Activated T-helper 2 cell treated with anti-CD3 and anti-CD28 coated beads, Interferon-gamma antibody, Interleukin-2, Interleukin-4, amounts not matched to agents 10 μg/mL and 5 μg/mL and 100 μg/mL, durations not matched to agents 14 hours and 24 hours and 36 hours (primary cell): ENCODE results near the gene COX7A2L. TPM values are rescaled to one million over a fixed set of nuclear protein-coding genes. Genes with fewer than 3 reads are reported as not detected.
"Not testable (repeated sequence)": the region's sequence is repeated elsewhere in the genome, so short reads cannot be mapped to it uniquely, and the experiment has no call there.

ENCODE experiments used
- DNase-seq: peaks from one replicate; pipeline ENCODE4 v3.0.0; 2021; ENCODE audit warnings: low spot score
- H3K27ac Mint-ChIP-seq: one replicate; pipeline ENCODE4 v1.8.0; 2021; ENCODE audit warnings: mixed read lengths
- H3K27me3 Mint-ChIP-seq: one replicate; pipeline ENCODE4 v1.8.0; 2021; ENCODE audit warnings: low read depth, mixed read lengths
- H3K36me3 Mint-ChIP-seq: one replicate; pipeline ENCODE4 v1.8.0; 2021; ENCODE audit warnings: low read depth, mixed read lengths
- H3K4me1 Mint-ChIP-seq: one replicate; pipeline ENCODE4 v1.8.0; 2021; ENCODE audit warnings: low read depth, mixed read lengths
- H3K4me3 Mint-ChIP-seq: one replicate; pipeline ENCODE4 v1.8.0; 2021; ENCODE audit warnings: low read depth, mild to moderate bottlenecking, moderate library complexity, mixed read lengths
- H3K9me3 Mint-ChIP-seq: one replicate; pipeline ENCODE4 v1.8.0; 2021; ENCODE audit warnings: mixed read lengths
- intact Hi-C: fragments of 100-400 bp; cut with micrococcal nuclease; formaldehyde crosslinking; loops from one replicate; pipeline ENCODE4 v1.15.1; 2023
- total RNA-seq: library from RNA; stranded (reverse); gene quantifications from 2 replicates; pipeline ENCODE4 v1.2.3, GENCODE V29; 2022

Gene COX7A2L
- total RNA-seq, 1 donor from 2014 or later: 73.4 TPM

DNA sequence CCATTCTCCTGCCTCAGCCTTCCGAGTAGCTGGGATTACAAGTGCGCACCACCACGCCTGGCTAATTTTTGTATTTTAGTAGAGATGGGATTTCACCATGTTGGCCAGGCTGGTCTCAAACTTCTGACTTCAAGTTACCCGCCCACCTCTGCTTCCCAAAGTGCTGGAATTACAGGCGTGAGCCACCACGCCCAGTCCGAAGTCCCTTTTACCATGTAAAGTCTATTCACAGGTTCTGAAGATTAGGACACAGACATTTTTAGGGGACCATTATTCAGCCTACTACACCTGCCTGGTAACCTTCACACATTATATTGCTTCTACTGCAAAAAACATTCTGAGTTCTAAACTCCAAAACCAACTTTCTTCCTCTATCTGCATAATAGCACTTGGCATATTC is 19.0 kb upstream of the COX7A2L start:
- peaks cover 11% of the 10 kb centered on the region for H3K27me3 Mint-ChIP-seq
- H3K4me3 Mint-ChIP-seq, H3K27ac Mint-ChIP-seq, intact Hi-C loops, H3K36me3 Mint-ChIP-seq, H3K9me3 Mint-ChIP-seq, H3K4me1 Mint-ChIP-seq, DNase-seq: not testable (repeated sequence)

DNA sequence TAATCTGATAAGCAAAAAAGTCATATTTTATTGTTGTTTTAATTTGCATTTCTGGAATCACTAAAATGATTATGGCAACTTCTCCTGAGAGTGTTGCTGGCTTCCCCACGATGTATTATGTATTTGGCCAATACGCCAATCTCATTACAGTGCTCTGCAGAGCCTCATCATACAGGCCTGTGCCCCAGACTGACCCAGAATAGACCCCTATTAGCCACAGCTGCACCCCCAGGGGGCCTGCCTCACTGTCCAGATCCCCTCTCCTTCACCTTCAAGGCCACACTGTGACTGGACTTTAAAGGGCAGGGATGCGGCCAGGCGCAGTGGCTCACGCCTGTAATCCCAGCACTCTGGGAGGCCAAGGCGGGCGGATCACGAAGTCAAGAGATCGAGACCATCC is 17.4 kb upstream of the COX7A2L start:
- Mint-ChIP-seq H3K27ac (no peak overlapping the region), H3K9me3 (no peaks in the 10 kb centered on the region), H3K4me1 (no peaks in the 10 kb centered on the region), H3K4me3 (no peak overlapping the region), H3K36me3 (no peaks in the 10 kb centered on the region), H3K27me3 (peaks cover 11% of the 10 kb centered on the region)
- no peak for DNase-seq
- intact Hi-C loops: no loop called here

DNA sequence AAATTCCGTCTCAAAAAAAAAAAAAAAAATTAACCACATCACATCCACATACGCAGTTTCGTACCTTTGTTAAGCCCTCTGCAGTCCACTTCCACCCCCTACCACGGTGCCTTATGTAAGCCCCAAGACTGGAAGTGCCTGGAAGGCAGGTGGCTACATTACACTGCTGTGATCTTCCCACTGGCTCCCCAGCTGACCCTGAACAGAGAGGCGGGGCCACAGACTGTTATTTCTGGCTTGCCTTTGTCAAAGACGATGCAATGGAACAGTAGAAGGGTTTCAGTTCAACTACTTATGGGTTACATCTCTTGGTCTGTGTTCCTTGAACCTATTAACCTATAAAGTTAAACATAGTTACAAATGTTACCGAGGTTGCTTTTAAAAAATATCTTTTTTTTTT is 15.7 kb upstream of the COX7A2L start:
- no peak for DNase-seq
- H3K36me3 Mint-ChIP-seq: no peaks in the 10 kb centered on the region
- H3K27ac Mint-ChIP-seq: no peak overlapping the region
- intact Hi-C loops: no loop called here
- peaks cover 11% of the 10 kb centered on the region for H3K27me3 Mint-ChIP-seq
- no peak overlapping the region for H3K4me3 Mint-ChIP-seq
- no peaks in the 10 kb centered on the region for H3K4me1 Mint-ChIP-seq
- H3K9me3 Mint-ChIP-seq: no peaks in the 10 kb centered on the region

DNA sequence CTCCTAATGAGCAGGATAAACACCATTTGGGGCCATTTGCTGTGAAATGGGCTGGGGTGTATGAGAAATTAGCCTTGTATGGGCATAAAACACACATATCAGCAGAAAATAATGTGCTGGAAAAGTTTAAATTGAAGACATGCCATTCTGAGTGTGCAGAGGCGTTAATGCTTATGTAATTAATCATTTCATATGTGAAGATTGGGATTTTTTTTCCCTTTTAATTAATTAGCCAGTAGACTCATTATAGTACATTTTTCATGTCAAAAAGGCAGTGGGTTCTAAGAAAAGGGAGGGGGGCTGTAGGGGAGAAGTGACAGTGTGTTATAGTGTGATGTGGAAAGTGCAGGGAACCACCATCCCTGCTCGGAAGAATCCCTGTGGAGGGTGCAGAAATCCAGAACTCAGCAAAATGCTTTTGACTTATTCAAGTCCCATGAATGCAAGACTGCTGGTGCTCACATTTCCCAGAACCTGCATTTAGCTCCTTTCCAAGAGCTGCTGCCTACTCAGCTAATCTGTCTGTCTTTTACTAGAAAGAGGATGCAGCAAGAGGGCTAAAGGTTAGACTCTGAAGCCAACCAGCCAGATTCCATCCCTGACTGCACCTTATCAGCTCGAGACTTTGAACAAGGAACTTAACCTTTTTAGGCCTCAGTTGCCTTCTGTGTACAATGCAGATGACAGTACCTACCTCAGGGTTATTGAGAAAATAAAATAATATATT is 11.6 kb upstream of the COX7A2L start:
- no peak for DNase-seq
- H3K36me3 Mint-ChIP-seq: no peaks in the 10 kb centered on the region
- no peak overlapping the region for H3K4me3 Mint-ChIP-seq
- intact Hi-C loops: no loop called here
- peaks cover 4% of the 10 kb centered on the region for H3K27me3 Mint-ChIP-seq
- no peaks in the 10 kb centered on the region for H3K9me3 Mint-ChIP-seq
- H3K4me1 Mint-ChIP-seq: peaks cover 4% of the 10 kb centered on the region
- no peak overlapping the region for H3K27ac Mint-ChIP-seq

DNA sequence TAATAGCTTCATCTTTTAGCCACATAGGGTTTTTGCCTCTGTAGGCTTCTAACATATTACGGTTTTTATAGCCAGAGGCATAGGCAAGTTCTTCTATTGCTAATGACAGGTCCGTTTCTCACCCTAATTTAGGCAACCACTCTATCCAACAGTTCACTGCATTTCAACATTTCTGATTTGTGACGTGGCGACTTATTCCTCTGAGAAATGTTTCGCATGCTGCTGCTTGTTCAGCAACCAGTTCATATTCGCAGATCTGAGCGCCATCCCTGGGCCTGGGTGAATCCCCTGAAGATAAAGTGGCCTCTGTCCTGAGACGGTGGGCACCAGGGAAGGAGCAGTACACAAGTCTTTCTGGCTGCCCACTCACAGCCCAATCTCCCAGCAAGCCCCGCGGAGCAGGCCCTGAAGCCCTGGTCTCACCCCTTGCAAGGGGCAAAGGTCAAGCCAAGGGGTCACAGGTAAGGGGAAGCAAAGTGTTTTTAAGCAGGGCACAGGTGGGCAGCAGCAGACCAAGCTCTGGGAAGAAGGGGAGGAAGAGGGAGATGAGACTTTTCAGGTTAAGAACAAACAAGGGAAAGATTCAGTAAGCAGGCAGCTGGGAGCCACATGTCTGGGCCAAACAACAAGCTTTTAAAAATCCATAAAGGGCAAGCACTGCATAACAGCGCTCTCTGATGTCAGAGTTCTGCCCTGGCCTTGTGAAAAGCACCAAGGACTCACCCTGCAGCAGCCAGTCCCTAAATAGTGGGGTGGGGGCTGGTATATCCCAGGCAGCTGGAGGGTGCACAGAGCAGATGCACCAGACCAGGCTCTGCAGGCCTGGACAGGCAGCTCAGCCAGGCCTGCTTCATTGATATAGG is 10.8 kb upstream of the COX7A2L start:
- no peaks in the 10 kb centered on the region for H3K36me3 Mint-ChIP-seq
- no peaks in the 10 kb centered on the region for H3K9me3 Mint-ChIP-seq
- H3K4me1 Mint-ChIP-seq: peaks cover 4% of the 10 kb centered on the region
- intact Hi-C loops: no loop called here
- DNase-seq: no peak
- H3K4me3 Mint-ChIP-seq: no peak overlapping the region
- peaks cover 4% of the 10 kb centered on the region for H3K27me3 Mint-ChIP-seq
- H3K27ac Mint-ChIP-seq: no peak overlapping the region

DNA sequence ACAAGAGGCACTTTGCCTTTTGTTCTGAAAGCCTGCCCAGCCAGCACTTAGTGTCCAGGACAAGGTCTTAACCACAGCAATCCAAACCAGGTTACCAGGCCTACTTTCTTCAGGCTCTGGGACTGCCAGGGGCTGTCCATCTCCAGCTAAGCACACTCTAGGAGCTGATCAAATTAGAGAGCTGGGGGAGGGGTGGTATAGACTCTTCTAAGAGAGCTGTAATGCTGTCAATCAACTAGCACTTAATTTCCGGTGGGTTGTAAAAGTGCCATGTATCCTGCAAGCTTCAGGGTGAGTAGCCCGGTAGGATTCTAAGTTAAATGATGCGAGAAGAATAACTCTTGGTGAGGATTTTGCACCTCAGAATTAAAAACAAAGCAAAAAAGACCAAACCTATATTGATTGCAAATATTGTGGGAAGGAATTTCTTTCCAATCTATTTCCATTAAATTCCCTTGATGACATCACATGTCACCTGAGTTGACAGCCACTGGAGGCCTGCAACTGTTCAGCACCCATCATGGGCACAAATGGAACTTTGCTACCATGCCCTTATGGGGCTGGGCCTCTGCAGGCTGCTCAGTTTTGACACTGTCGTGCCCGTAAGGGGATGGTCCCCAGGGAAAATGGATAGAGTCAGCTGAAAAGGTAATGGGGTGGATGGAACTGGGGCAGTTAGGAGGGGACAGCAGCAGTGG is 8.7 kb upstream of the COX7A2L start:
- Mint-ChIP-seq H3K9me3 (no peaks in the 10 kb centered on the region), H3K4me3 (no peak overlapping the region), H3K27me3 (peaks cover 6% of the 10 kb centered on the region), H3K4me1 (peaks cover 4% of the 10 kb centered on the region), H3K36me3 (no peaks in the 10 kb centered on the region), H3K27ac (no peak overlapping the region)
- intact Hi-C loops: no loop called here
- DNase-seq: no peak

DNA sequence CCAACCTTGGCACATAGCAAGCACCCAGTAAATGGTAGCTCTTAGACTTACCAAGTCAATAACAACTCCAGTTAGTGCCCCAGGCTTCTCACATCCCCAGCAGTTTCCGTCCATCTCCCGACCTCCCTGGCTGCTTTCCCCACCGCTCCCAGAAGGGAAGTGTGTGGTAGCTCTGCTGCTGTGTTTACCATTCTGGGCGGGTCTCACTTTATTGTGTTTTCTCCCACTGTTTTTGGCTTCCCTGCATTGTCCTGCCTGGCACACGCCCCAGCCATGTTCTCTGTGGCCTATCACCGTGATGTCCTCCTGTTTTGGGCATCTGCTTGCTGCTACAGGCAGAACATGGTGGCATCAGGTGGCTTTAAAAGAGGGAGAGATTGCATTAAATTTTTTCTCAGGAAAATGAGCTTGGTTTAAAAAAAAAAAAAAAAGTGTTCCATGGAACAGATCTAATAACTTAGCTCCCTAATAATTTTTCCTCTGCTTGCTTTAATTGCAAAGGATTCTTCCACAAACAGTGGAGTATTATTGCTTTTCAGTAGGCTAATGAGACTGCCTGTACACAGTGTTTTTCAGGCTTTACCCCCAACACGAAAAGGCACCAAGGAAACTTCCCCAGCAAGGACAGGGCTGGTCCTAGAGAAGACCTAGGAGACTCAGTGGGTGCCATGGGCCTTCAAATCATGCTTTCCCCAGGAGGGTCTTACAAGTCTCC is 8.0 kb upstream of the COX7A2L start:
- intact Hi-C loops: no loop called here
- Mint-ChIP-seq H3K27me3 (peaks cover 6% of the 10 kb centered on the region), H3K4me3 (no peak overlapping the region), H3K9me3 (no peaks in the 10 kb centered on the region), H3K36me3 (no peaks in the 10 kb centered on the region), H3K4me1 (peaks cover 4% of the 10 kb centered on the region), H3K27ac (no peak overlapping the region)
- DNase-seq: no peak

DNA sequence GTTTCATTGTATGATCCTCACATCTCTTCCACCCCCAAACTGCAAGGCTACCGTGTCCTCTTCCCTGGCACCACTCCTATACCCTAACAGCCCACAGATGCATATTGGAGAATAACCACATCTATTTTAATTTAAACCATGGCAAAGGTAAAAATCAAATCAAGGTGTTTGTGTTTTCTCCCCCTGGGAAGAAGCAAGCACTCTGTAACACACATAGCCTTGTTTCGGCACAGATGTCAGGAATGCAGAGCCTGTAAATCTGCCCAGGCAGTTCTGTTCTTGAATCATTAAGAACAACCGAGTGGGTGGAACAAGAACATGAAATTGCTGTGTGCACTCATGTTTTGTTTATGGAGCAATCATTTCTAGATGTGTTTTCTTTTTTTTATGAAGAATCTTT is 6.8 kb upstream of the COX7A2L start:
- no peaks in the 10 kb centered on the region for H3K36me3 Mint-ChIP-seq
- no peak for DNase-seq
- intact Hi-C loops: no loop called here
- peaks cover 4% of the 10 kb centered on the region for H3K4me1 Mint-ChIP-seq
- no peaks in the 10 kb centered on the region for H3K9me3 Mint-ChIP-seq
- H3K4me3 Mint-ChIP-seq: no peak overlapping the region
- H3K27me3 Mint-ChIP-seq: peaks cover 6% of the 10 kb centered on the region
- no peak overlapping the region for H3K27ac Mint-ChIP-seq

DNA sequence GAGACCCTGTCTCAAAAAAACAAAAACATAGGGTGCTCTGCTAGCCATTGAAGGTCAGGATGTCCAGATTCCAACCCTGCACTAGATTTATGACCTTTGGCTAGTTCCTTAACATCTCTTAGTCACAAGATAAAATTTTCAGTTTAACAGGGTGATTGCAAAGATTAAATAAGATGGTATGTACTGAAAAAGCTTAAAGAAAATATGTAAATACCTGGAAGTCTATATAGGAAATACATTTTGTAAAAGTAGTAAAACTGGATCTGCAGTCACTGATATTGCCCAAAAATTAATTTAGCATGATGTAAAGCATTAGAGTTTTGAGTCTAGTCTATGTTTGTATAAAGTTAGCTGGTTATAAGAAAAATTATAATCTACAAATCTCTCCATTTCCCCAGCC is 5.4 kb upstream of the COX7A2L start:
- peaks cover 6% of the 10 kb centered on the region for H3K27me3 Mint-ChIP-seq
- H3K36me3 Mint-ChIP-seq: no peaks in the 10 kb centered on the region
- H3K27ac Mint-ChIP-seq: no peak overlapping the region
- DNase-seq: no peak
- intact Hi-C loops: no loop called here
- no peak overlapping the region for H3K4me3 Mint-ChIP-seq
- peaks cover 11% of the 10 kb centered on the region for H3K4me1 Mint-ChIP-seq
- H3K9me3 Mint-ChIP-seq: no peaks in the 10 kb centered on the region

DNA sequence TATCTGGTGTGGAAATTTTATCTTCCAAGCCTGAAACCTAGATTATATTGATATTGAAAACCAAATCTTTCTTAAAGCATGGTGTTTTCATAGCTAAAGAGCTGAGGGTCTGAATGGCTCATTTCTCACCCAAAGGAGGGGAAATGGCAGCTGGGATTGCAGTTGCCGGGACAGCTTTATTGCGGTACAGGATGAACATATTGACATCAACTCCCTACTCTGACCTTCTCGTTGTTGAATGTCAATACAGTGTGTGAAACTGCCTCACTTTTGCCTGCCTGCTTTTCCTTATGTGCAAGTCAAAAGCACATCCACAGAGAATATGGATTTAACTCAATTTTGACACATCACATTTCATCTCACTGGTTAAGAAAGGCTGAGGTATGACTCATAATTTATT is 3.6 kb upstream of the COX7A2L start:
- peaks cover 17% of the 10 kb centered on the region for H3K4me1 Mint-ChIP-seq
- H3K36me3 Mint-ChIP-seq: no peaks in the 10 kb centered on the region
- no peak overlapping the region for H3K27ac Mint-ChIP-seq
- intact Hi-C loops: loop anchor here (5.0 kb wide), 1 partner anchor 203 kb away; the partner anchor contains the start of gene MTA3
- H3K4me3 Mint-ChIP-seq: no peak overlapping the region
- no peaks in the 10 kb centered on the region for H3K9me3 Mint-ChIP-seq
- no peak for DNase-seq
- peaks cover 6% of the 10 kb centered on the region for H3K27me3 Mint-ChIP-seq

DNA sequence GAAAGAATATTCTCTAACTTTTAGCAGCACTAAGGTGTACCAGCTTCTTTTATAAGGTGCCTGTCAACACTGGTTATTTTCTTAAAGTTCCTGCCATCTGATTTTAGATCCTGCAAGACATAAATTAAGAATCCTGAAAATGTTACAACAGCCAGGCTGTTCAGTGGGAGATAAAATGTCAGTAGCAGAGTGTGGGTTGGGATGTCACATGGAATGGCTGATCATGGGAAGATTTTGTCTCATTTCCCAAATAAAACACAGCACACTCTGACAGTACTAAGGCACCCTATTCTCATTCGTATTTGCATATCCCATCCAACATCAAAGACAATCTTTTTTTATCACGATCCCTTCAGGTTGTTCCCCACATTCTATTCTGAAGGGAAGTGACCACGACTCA is 2.4 kb upstream of the COX7A2L start:
- no peak overlapping the region for H3K27ac Mint-ChIP-seq
- H3K9me3 Mint-ChIP-seq: no peaks in the 10 kb centered on the region
- H3K36me3 Mint-ChIP-seq: no peaks in the 10 kb centered on the region
- DNase-seq: no peak
- H3K4me1 Mint-ChIP-seq: peaks cover 28% of the 10 kb centered on the region
- intact Hi-C loops: loop anchor here (2.0 to 5.0 kb wide), 2 partner anchors 204 to 523 kb away; partner anchors contain the start of gene MTA3
- H3K4me3 Mint-ChIP-seq: no peak overlapping the region
- peaks cover 4% of the 10 kb centered on the region for H3K27me3 Mint-ChIP-seq

DNA sequence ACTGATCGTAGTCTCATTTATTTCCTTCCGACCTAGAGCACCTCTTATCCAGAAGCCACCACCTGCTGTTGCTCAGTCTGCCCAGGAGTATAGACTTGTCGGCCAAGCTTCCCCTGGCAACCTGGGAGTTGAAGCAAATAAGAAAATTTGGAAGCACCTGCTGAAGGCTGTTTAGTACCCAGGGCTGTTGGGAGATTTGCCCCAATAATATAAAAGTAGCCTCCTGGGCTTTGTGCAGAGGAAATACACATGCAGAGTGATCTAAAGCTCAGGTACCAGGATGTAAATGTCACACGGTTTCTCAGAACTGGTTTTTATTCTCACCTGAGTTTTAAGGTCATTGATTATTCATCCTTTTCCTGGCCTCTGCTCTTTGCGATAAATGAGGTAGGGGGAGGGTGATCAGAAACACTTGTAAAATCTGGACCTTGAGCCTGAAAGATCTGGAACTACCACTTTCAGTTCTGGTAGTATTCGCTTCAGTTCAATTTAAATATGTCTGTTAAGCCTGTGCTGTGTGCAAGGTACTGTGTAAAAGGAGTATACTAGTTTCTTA is 789 bp upstream of the COX7A2L start:
- Mint-ChIP-seq H3K4me1 (peaks cover 35% of the 10 kb centered on the region), H3K27ac (peak overlapping the region; percentile 96), H3K27me3 (peaks cover 2% of the 10 kb centered on the region), H3K36me3 (no peaks in the 10 kb centered on the region), H3K9me3 (no peaks in the 10 kb centered on the region), H3K4me3 (peak overlapping the region; percentile 84)
- DNase-seq: no peak
- intact Hi-C loops: loop anchor here (1.0 to 5.0 kb wide), 8 partner anchors 59 to 521 kb away; partner anchors contain the start of gene MTA3
